OCI-LY3 (cell line): ENCODE results near the gene BLTP1.

ENCODE experiments used
- EZH2phosphoT487 ChIP-seq: fragments of 200-600 bp; shearing (Covaris generic); IDR thresholded peaks from 2 replicates; pipeline ENCODE4 v1.6.1; 2018; ENCODE audit warnings: antibody characterized with exemption, mixed run types, low read depth
- TF ChIP-seq, protein P1 (sequence below): fragments of 200-600, 300-600 bp; sonication (generic); IDR thresholded peaks from 2 replicates; pipeline ENCODE4 v1.5.1; 2014; ENCODE audit warnings: antibody characterized with exemption, low read length, low read depth

DNA sequence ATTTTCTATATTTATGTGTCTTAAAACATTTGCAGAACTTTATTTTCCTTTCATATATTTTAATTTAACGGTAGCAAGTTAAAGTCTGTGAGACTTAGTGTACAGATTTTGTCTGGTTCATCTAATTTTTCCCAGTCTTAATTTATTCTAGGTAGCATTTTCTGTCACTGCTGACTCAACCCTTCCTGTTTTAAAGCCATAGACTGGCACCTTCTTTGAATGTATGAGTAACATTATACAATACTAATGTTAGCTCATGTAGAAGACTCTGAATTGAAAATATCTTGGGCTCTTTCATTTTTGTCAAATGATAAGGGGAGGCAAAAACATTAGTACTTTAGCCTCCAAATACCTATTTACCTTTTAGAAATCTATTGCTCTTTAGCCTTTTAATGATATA lies 43.6 kb downstream of the BLTP1 start:
- TF ChIP-seq, protein P1, sequence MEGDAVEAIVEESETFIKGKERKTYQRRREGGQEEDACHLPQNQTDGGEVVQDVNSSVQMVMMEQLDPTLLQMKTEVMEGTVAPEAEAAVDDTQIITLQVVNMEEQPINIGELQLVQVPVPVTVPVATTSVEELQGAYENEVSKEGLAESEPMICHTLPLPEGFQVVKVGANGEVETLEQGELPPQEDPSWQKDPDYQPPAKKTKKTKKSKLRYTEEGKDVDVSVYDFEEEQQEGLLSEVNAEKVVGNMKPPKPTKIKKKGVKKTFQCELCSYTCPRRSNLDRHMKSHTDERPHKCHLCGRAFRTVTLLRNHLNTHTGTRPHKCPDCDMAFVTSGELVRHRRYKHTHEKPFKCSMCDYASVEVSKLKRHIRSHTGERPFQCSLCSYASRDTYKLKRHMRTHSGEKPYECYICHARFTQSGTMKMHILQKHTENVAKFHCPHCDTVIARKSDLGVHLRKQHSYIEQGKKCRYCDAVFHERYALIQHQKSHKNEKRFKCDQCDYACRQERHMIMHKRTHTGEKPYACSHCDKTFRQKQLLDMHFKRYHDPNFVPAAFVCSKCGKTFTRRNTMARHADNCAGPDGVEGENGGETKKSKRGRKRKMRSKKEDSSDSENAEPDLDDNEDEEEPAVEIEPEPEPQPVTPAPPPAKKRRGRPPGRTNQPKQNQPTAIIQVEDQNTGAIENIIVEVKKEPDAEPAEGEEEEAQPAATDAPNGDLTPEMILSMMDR, result no peak
- TF ChIP-seq EZH2phosphoT487, result no peak
